Fibroblast of skin of right quadriceps (primary cell): ENCODE results near the gene VANGL2.

Experiments used
- DNase-seq: peaks from one replicate; pipeline ENCODE4 v3.0.0-alpha.2; 2013

Gene VANGL2

DNA sequence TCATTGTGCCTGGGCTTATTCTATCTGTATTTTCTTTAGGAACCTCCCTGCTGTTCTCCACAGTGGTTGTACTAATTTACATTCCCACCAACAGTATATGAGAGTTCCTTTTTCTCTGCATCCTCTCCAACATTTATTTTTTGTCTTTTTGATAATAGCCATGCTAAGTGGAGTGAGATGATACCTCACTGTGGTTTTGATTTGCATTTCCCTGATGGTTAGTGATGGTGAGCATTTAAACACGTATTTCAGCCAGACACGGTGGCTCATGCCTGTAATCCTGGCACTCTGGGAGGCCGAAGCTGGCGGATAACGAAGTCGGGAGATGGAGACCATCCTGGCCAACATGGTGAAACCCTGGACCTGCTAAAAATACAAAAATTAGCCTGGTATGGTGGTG lies 64.8 kb downstream of the VANGL2 start:
- no peak for DNase-seq

DNA sequence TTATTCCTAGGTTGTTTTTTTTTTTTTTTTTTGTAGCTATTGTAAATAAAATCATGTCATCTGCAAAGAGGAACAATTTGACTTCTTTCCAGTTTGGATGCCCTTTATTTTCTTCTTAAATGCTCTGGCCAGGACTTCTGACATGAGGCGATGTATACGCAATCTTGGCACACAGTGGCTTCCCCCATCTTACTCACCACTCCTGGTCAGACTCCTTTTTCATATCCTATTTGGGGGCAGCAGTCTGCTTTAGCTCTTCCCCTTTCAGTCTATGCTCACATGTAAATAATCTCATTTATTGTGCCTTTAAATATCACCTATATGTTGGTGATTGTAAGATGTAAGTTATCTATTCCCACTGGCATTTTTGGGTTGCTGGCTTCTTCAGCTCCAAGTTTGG lies 66.6 kb downstream of the VANGL2 start:
- no peak for DNase-seq

DNA sequence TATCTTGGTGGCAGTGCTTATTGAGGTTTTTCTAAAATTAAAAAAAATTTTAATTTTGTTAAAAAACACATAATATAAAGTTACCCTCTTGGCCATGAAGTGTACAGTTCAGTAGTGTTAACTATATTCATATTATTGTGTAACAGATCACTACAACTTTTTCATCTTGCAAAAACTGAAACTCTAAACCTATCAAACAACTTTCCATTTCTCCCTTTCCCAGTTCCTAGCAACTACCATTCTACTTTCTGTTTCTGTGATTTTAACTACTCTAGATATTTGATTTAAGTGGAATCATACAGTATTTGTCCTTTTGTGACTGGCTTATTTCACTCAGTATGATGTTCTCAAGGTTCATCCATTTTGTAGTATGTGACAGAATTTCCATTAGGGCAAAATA lies 67.2 kb downstream of the VANGL2 start:
- no peak for DNase-seq

DNA sequence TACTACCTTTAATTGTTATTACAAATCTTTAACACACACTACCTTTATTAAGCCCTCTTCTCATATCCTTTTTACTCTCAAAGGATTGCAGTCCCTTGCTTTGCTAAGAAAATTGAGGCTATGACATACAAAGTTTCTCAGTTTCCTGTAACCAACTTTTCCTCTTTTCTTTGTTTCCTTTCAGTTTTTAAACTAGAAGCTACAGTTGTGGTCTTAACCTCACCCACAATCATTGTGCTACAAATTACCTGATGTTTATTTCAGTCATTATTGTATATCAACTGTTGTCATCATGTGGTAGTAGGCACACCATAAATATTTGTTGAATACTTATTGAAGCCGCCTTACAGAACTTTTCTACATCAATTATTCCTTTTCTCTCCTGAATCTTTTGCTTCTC lies 70.9 kb downstream of the VANGL2 start:
- DNase-seq = no peak

DNA sequence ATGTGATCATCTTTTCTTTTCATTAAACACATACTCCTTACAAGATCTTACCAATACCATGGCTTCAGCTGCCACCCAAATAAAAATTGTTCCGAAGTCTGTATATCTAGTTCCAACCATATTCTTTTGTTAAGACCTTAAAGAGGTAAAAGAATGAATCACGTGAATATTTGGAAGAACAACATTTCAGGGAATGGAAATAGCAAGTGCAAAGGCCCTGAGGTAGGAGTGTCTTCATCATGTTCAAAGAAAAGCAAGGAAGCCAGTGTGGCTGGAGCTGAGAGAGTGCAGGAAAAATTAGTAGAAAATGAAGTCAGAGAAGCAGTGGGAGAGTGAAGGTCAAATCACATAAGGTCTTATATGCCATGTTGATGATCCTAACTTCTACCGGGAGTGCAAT lies 71.7 kb downstream of the VANGL2 start:
- no peak for DNase-seq

DNA sequence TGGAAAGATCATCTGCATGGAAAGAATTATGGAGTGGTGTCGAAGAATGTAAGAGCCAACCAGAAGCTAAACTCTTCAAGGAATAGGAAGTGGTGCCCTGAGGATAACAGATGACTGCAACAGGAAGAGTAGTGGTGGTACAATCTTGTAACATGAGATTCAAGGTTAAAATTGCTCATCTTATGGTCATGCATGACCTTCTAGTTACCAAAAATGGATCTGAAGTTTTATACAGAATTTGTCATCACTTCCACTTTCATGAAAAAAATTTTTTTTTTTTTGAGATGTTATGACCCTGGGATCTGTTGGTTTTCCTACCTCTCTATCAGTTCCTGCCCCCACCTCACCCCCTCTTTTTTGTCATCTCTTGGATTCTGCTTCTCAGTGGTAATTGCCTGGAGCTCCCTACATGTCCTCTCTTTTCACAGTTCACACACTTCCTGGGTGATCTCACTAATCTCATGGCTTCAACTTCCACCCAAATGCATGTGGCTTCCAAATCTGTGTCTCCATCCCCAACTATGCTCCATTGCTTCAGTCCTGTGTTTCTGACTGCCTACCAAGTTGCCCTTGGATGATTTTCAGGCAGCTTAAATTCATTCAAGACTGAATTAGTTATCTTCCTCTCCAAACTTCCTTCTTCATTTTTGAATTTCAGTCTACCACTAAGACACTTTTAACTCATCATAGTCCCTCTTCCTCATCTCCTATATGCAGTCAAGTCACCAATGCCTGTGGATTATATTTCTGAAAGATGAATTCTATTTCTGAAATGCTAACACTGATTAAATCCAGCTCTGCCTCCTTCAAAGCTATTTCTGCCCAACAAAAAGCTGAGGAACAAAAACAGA lies 74.3 kb downstream of the VANGL2 start:
- DNase-seq = no peak
